Fibroblast of the aortic adventitia (primary cell): ENCODE results near the gene SASH1. TPM values are rescaled to one million over a fixed set of nuclear protein-coding genes. Genes with fewer than 3 reads are reported as not detected.
"Not testable (repeated sequence)": the region's sequence is repeated elsewhere in the genome, so short reads cannot be mapped to it uniquely, and the experiment has no call there.

Source experiments
- DNase-seq: peaks from one replicate; pipeline ENCODE4 v3.0.0-alpha.2; 2010; ENCODE audit warnings: low read depth
- H3K4me3 ChIP-seq: 2 replicates; pipeline ENCODE4 v1.5.1; 2011; ENCODE audit warnings: low read depth, mild to moderate bottlenecking, control low read depth, low read length, moderate library complexity
- total RNA-seq: library from RNA; depleted of rRNA; stranded (reverse); fragments of >200 nt; gene quantifications from 2 replicates; pipeline ENCODE4 v1.2.3, GENCODE V29; 2012; ENCODE audit warnings: low replicate concordance
- TF ChIP-seq, protein P1 (sequence below): IDR thresholded peaks from 2 replicates; pipeline ENCODE4 v1.5.1; 2011; ENCODE audit warnings: mild to moderate bottlenecking, low read length, control low read depth, inconsistent platforms; ENCODE audit not compliant: insufficient read depth

SASH1 gene
- total RNA-seq, 1 donor, result 59.5 TPM

DNA sequence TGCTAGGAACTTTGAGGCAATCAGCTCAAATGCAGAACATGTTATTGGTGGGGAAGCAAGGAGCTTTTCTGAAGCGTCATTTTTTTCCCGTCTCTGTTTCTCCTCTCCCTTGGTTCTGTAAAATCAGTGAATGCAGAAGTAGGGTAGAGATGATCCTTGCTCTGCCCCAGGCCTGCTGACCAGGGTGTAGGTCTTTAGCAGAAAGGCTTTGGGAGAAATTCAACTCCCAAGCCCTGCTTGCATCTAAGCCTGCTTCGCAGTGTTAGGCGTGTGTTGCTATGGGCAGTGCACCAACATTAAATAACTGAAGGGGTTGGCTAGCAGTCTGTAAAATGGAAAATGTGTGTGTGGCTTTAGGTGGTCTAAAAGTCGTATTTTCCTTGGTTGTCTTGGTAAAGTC, 45.9 kb downstream of the SASH1 start:
- H3K4me3 ChIP-seq, result no peak overlapping the region
- TF ChIP-seq, protein P1, sequence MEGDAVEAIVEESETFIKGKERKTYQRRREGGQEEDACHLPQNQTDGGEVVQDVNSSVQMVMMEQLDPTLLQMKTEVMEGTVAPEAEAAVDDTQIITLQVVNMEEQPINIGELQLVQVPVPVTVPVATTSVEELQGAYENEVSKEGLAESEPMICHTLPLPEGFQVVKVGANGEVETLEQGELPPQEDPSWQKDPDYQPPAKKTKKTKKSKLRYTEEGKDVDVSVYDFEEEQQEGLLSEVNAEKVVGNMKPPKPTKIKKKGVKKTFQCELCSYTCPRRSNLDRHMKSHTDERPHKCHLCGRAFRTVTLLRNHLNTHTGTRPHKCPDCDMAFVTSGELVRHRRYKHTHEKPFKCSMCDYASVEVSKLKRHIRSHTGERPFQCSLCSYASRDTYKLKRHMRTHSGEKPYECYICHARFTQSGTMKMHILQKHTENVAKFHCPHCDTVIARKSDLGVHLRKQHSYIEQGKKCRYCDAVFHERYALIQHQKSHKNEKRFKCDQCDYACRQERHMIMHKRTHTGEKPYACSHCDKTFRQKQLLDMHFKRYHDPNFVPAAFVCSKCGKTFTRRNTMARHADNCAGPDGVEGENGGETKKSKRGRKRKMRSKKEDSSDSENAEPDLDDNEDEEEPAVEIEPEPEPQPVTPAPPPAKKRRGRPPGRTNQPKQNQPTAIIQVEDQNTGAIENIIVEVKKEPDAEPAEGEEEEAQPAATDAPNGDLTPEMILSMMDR, result no peak
- DNase-seq, result no peak

DNA sequence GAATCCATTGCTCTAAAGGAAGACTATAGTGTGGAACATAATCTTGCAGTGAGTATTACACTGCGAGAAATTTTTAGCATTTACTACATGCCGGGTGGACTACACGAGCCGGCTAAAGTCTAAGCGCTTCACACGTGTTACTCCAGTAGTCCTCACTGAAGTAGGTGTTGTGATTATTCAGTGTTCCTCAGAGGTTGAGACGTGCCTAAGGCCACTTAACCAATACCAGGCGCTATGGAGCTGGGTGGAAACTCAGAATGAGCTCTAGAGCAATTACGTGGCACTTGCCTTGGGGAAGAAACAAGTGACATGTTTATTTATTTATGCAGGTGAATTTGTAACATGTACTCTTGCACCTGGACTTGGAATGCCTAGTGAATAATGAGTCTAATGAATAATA, 46.4 kb downstream of the SASH1 start:
- TF ChIP-seq, protein P1, result no peak
- H3K4me3 ChIP-seq, result no peak overlapping the region
- DNase-seq, result no peak

DNA sequence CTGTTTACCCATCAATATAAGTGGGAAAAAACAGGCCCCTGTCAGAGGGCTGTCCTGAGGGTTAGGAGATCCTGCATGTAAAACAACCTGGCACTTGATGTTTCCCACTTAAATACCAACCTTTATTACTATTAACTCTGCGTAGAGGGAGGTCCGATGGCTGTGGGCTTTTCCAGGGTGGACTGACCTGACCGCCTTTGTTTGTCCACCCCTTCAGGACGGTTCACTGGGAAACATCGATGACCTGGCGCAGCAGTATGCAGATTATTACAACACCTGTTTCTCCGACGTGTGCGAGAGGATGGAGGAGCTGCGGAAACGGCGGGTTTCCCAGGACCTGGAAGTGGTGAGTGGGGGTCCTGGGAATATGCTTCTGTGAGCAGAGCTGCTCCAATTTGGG, 47.3 kb downstream of the SASH1 start:
- TF ChIP-seq, protein P1, result no peak

DNA sequence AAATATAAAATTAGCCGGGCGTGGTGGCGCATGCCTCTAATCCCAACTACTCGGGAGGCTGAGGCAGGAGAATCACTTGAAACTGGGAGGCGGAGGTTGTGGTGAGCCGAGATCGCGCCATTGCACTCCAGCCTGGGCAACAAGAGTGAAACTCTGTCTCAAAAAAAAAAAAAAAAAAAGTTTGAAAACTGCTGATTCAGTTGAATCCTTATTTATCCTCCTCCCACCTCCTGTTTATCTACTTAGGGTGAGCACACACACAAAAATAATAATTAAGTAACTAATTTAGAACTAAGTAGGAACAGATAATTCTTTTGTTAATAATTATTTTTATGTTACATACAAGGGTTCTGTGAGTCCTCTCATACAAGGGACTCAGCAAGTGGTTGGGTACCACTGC, 49.5 kb downstream of the SASH1 start:
- DNase-seq, H3K4me3 ChIP-seq: not testable (repeated sequence)

More for the DNA sequence above, 47.3 kb downstream of the SASH1 start:
- DNase-seq, result no peak
- no peak overlapping the region for H3K4me3 ChIP-seq

DNA sequence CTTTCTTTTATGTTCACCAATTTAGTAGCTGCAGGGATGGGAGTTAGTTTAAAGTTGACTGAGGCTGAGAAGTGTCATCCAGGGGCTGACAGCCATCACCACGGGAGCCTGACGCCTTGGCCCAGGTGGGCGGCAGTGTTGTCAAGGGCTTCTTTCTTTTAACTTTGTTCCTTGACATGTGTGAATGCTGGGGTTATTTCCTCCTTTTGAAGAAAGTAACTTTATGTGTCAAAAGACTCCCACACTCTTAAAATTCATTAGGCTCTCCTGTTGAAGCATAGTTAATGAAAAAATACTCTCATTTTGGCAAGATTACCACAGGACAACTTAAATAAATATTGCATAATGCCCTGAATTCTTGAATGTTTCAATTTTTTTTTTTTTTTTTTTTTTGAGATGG, 50.0 kb downstream of the SASH1 start:
- TF ChIP-seq, protein P1, result no peak

DNA sequence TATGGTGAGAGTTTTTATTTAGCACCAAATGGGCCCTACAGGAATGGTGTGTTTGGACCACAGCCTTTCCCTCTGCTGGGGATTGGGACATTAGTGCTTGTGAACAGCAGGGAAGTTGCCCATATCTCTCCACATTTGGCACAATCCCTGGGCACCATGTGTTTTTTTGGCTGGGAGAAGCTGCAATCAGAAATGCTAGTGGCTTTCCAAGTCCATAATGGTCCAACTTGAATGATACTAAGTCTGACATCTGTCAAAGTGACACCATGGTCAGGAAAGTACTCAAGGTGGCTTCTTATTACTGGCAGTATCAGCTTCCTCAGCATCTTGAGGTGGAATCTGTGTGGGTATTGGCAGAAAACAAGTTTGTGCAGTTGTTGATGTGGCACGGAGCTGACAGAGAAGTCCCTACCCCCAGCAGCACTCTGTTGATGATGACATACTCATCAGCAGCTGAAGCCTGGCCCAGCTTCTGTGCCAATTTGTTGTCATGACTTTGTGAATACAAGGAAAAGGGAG, 53.0 kb downstream of the SASH1 start:
- no peak overlapping the region for H3K4me3 ChIP-seq
- peak; percentile 30 for DNase-seq
- TF ChIP-seq, protein P1, result no peak

More for the DNA sequence above, 50.0 kb downstream of the SASH1 start:
- no peak overlapping the region for H3K4me3 ChIP-seq
- DNase-seq, result peak; percentile 18

DNA sequence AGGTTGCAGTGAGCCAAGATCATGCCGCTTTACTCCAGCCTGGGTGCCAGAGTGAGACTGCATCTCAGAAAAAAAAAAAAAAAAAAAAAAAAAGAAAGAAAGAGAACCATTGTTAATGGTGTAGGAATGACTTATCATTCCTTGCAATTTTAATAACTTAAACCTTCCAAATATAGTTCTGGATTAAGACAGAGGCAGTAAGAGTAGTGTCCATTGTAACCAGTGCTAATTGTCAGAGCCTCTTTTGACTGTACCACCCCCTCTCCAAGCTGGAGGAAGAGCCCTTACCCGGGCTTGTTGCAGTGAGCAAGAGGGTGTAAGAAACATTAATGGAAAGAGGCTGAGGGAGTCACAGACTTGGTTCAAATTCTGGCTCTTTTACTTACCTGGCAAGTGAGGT, 53.8 kb downstream of the SASH1 start:
- TF ChIP-seq, protein P1, result no peak
- H3K4me3 ChIP-seq, result no peak overlapping the region
- DNase-seq, result no peak
